DOHH2 (cell line): ENCODE measurements around the gene UBE2R2.
A peak's percentile ranks its signal among the peaks of the same experiment; 100 is the strongest.

Source experiments
- H3F3A ChIP-seq: fragments of 200-600 bp; sonication (generic), shearing (Covaris generic); 2 replicates; pipeline ENCODE4 v1.6.0; 2016; ENCODE audit warnings: antibody characterized with exemption, mild to moderate bottlenecking; ENCODE audit not compliant: control insufficient read depth, insufficient read depth
- H3K27ac ChIP-seq: fragments of 200-600 bp; sonication (generic); 2 replicates; pipeline ENCODE4 v1.5.1; 2014; ENCODE audit warnings: low read depth, mild to moderate bottlenecking, low read length, moderate library complexity
- H3K27me3 ChIP-seq: fragments of 200-600 bp; sonication (generic); 2 replicates; pipeline ENCODE4 v1.6.1; 2014; ENCODE audit warnings: mild to moderate bottlenecking, low read length, mixed read lengths; ENCODE audit not compliant: control insufficient read depth
- H3K36me3 ChIP-seq: fragments of 200-600 bp; sonication (generic); 2 replicates; pipeline ENCODE4 v1.6.1; 2014; ENCODE audit warnings: mild to moderate bottlenecking, low read length, moderate library complexity, mixed read lengths; ENCODE audit not compliant: control insufficient read depth
- H3K4me1 ChIP-seq: fragments of 200-600 bp; sonication (generic); 2 replicates; pipeline ENCODE4 v1.6.1; 2014; ENCODE audit warnings: mild to moderate bottlenecking, low read length, mixed read lengths; ENCODE audit not compliant: control insufficient read depth
- H3K4me2 ChIP-seq: fragments of 200-600 bp; sonication (generic); 2 replicates; pipeline ENCODE4 v1.6.0; 2014; ENCODE audit warnings: mild to moderate bottlenecking, low read length, moderate library complexity
- H3K4me3 ChIP-seq: fragments of 200-600 bp; sonication (generic); 2 replicates; pipeline ENCODE4 v1.5.1; 2014; ENCODE audit warnings: mild to moderate bottlenecking, low read length, mixed read lengths
- H3K79me2 ChIP-seq: fragments of 200-600 bp; sonication (generic); 2 replicates; pipeline ENCODE4 v1.6.1; 2014; ENCODE audit warnings: mild to moderate bottlenecking, low read length, mixed read lengths; ENCODE audit not compliant: control insufficient read depth
- H3K9me2 ChIP-seq: fragments of 200-600 bp; sonication (generic); replicated peaks from 2 replicates; pipeline ENCODE4 v1.6.1; 2014; ENCODE audit warnings: mild to moderate bottlenecking, low read length, mixed read lengths; ENCODE audit not compliant: control insufficient read depth
- H3K9me3 ChIP-seq: fragments of 200-600 bp; sonication (generic); 2 replicates; pipeline ENCODE4 v1.6.1; 2014; ENCODE audit warnings: antibody characterized with exemption, low read length, mixed read lengths; ENCODE audit not compliant: control insufficient read depth, insufficient read depth
- H4K20me1 ChIP-seq: fragments of 200-600 bp; sonication (generic); 2 replicates; pipeline ENCODE4 v1.6.0; 2014; ENCODE audit warnings: low read depth, mild to moderate bottlenecking, antibody characterized with exemption, low read length, moderate library complexity; ENCODE audit not compliant: control insufficient read depth, insufficient read depth
- EZH2phosphoT487 ChIP-seq: fragments of 200-600 bp; sonication (generic); IDR thresholded peaks from 2 replicates; pipeline ENCODE4 v1.6.1; 2017; ENCODE audit warnings: borderline replicate concordance, mild to moderate bottlenecking, antibody characterized with exemption, low read length, moderate library complexity, mixed read lengths
- TF ChIP-seq, protein P1 (sequence below): fragments of 200-600 bp; sonication (generic); IDR thresholded peaks from one replicate; pipeline ENCODE4 v1.5.1; 2014; ENCODE audit warnings: antibody characterized with exemption, mild to moderate bottlenecking, low read depth, low read length; ENCODE audit not compliant: poor library complexity, severe bottlenecking

UBE2R2 gene

DNA sequence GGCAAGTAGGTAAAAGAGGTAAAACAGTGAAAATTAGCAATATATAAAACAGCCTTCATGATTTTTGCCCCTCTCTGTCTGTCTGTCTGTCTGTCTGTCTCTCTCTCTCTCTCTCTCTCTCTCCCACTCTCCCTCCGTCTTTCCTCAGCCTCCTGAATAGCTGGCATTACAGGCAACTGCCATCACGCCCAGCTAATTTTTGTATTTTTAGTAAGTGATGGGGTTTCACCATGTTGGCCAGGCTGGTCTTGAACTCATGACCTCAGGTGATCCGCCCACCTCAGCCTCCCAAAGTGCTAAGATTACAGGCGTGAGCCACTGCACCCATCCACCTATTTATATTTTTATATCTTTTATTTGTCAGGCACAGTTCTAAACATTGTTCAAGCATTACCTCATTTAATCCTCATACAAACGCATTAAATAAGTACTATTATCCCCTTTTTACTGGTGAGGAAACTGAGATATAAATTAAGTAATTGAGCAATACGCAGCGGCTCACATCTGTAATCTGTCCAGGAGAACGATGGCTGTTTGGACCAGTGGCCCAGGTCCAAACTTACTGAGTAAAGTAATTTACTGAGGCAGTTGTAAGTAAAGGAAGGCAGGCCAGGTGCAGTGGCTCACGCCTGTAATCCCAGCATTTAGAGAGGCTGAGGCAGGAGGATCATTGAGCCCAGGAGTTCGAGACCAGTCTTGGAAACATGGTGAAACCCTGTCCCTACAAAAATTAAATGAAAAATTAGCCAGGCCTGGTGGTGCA is 60.9 kb downstream of the UBE2R2 start:
- Histone ChIP-seq H3K4me3 (no peak overlapping the region), H3K79me2 (peaks cover 100% of the 10 kb centered on the region), H3K36me3 (peaks cover 15% of the 10 kb centered on the region), H3K9me3 (no peaks in the 10 kb centered on the region), H3K4me1 (peaks cover 95% of the 10 kb centered on the region), H3K4me2 (no peak overlapping the region), H3F3A (peaks cover 18% of the 10 kb centered on the region; the same call in 1 of the 2 replicates), H3K27ac (0 out of 2 replicates have a peak overlapping the region, but pooled peaks have one; percentile 8), H4K20me1 (0 out of 2 replicates have a peak, but pooled peaks cover 3% of the 10 kb centered on the region), H3K9me2 (no peaks in the 10 kb centered on the region), H3K27me3 (no peaks in the 10 kb centered on the region)
- TF ChIP-seq EZH2phosphoT487 = no peak
- TF ChIP-seq, protein P1, sequence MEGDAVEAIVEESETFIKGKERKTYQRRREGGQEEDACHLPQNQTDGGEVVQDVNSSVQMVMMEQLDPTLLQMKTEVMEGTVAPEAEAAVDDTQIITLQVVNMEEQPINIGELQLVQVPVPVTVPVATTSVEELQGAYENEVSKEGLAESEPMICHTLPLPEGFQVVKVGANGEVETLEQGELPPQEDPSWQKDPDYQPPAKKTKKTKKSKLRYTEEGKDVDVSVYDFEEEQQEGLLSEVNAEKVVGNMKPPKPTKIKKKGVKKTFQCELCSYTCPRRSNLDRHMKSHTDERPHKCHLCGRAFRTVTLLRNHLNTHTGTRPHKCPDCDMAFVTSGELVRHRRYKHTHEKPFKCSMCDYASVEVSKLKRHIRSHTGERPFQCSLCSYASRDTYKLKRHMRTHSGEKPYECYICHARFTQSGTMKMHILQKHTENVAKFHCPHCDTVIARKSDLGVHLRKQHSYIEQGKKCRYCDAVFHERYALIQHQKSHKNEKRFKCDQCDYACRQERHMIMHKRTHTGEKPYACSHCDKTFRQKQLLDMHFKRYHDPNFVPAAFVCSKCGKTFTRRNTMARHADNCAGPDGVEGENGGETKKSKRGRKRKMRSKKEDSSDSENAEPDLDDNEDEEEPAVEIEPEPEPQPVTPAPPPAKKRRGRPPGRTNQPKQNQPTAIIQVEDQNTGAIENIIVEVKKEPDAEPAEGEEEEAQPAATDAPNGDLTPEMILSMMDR = no peak

DNA sequence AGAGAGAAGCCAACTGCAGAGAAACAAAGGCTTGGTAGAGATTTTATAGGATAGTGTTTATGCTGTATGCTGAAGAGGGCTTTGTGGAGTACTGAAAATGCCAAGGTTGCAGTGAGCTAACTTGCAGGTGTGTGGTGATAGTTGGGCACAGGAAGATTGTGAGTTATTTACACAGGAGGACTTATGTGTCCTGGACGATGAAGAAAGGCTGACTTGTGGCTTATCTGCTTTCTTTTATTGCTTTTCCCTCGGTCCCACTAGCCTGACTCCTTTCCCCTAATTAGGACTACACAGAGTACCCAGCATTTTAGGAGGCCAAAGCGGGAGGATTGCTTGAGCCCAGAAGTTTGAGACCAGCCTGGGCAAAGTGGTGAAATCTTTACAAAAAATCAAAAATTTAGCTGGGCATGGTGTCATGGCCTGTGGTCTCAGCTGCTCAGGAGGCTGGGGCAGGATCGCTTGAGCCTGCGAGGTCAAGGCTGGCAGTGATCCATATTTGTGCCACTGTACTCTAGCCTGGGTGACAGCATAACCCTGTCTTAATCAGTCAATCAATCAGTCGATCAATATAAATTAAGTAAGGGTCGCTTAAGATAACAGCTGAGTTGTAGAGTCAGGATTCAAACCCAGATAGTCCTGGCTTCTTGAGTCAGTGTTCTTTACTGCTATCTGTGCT is 61.9 kb downstream of the UBE2R2 start:
- Histone ChIP-seq H3K36me3 (peaks cover 10% of the 10 kb centered on the region), H3K27ac (0 out of 2 replicates have a peak overlapping the region, but pooled peaks have one; percentile 8), H3F3A (peaks cover 17% of the 10 kb centered on the region; the same call in 1 of the 2 replicates), H4K20me1 (0 out of 2 replicates have a peak, but pooled peaks cover 3% of the 10 kb centered on the region), H3K9me2 (no peaks in the 10 kb centered on the region), H3K9me3 (no peaks in the 10 kb centered on the region), H3K4me1 (peaks cover 94% of the 10 kb centered on the region), H3K27me3 (no peaks in the 10 kb centered on the region), H3K4me3 (no peak overlapping the region), H3K4me2 (0 out of 2 replicates have a peak overlapping the region, but pooled peaks have one; percentile 10), H3K79me2 (peaks cover 100% of the 10 kb centered on the region)
- TF ChIP-seq, protein P1 = no peak
- TF ChIP-seq EZH2phosphoT487 = no peak

DNA sequence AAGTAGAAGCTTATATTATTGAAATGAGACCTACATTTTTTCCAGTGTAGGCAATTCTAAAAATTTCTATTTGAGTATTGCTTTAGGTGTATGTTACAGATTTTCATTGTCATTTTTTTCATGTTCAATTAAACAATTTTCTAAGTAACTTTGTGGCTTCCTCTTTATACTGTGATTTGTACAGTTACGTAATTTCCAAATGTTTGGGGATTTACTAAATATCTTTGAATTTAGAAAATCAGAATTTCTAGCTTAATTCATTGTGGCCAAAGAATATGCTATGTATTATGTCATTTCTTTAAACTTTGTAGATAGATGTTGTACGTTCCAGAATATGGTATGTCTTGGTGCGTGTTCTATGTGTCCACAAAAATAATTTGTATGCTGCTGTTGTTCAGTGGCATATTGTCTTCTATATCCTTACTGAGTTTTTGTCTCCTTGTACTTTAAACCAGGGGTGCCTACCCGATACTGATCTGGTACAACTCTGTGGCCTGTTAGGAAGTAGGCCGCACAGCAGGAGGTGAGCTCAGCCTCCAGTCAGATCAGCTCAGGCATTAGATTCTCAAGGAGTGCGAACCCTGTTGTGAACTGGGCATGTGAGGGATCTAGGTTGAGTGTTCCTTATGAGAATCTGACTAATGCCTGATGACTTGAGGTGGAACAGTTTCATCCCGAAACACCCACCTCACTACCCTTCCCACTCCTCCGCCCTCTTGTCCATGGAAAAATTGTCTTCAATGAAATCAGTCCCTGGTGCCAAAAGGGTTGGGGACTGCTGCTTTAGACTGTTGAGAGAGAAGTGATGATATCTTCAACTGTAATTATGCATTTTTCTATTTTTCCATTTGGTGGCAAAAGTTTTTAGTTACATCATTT is 63.5 kb downstream of the UBE2R2 start:
- Histone ChIP-seq H3K4me1 (peaks cover 94% of the 10 kb centered on the region), H3K9me3 (no peaks in the 10 kb centered on the region), H4K20me1 (0 out of 2 replicates have a peak, but pooled peaks cover 3% of the 10 kb centered on the region), H3K9me2 (no peaks in the 10 kb centered on the region), H3K4me3 (no peak overlapping the region), H3K27me3 (no peaks in the 10 kb centered on the region), H3F3A (peaks cover 19% of the 10 kb centered on the region; the same call in 1 of the 2 replicates), H3K36me3 (peaks cover 15% of the 10 kb centered on the region), H3K4me2 (no peak overlapping the region), H3K27ac (no peak overlapping the region), H3K79me2 (peaks cover 100% of the 10 kb centered on the region)
- TF ChIP-seq, protein P1 = no peak
- TF ChIP-seq EZH2phosphoT487 = no peak
